CD4-positive, alpha-beta memory T cell (primary cell): ENCODE data around the gene FGGY. TPM values are rescaled to one million over a fixed set of nuclear protein-coding genes. Genes with fewer than 3 reads are reported as not detected.
"Not testable (repeated sequence)": the region's sequence is repeated elsewhere in the genome, so short reads cannot be mapped to it uniquely, and the experiment has no call there.

ENCODE experiments used
- CTCF ChIA-PET: fragments of 350-600 bp; sonication (Branson Sonifier 250); formaldehyde crosslinking; loops from one replicate; lab custom pipeline; 2021; ENCODE audit warnings: inconsistent platforms; ENCODE audit not compliant: partially characterized antibody; lab: Charles Lee
- POLR2A ChIA-PET: fragments of 350-600 bp; sonication (Branson Sonifier 250); formaldehyde crosslinking; loops from one replicate; lab custom pipeline; 2021; ENCODE audit not compliant: partially characterized antibody; lab: Charles Lee
- DNase-seq, 5 donors: peaks; one replicate each; pipeline versions ENCODE4 v3.0.0 to v3.0.0-alpha.2; 2020 to 2022; ENCODE audit warnings: mixed read lengths in 1 of 5
- H3K27ac ChIP-seq: one replicate; pipeline ENCODE4 v1.7.0; 2013; ENCODE audit warnings: low read depth, low read length
- H3K27me3 ChIP-seq: 2 replicates; pipeline ENCODE4 v1.7.0; 2013; ENCODE audit warnings: mild to moderate bottlenecking, low read length, moderate library complexity; ENCODE audit not compliant: insufficient read depth
- H3K36me3 ChIP-seq: 2 replicates; pipeline ENCODE4 v1.7.0; 2013; ENCODE audit warnings: mild to moderate bottlenecking, low read length, moderate library complexity; ENCODE audit not compliant: insufficient read depth
- H3K4me1 ChIP-seq: 2 replicates; pipeline ENCODE4 v1.7.0; 2013; ENCODE audit warnings: mild to moderate bottlenecking, low read length, moderate library complexity; ENCODE audit not compliant: insufficient read depth
- H3K4me3 ChIP-seq, 2 donors: one replicate each; pipeline ENCODE4 v1.7.0; 2013; ENCODE audit warnings: low read length in 2 of 2, mild to moderate bottlenecking in 1 of 2
- H3K9me3 ChIP-seq, 2 donors: one replicate each; pipeline ENCODE4 v1.7.0; 2013; ENCODE audit warnings: low read length in 2 of 2, control low read depth in 1 of 2; ENCODE audit not compliant: control insufficient read depth in 1 of 2
- H3K27ac Mint-ChIP-seq, 7 donors: one replicate each; pipeline ENCODE4 v1.8.0; 2020 to 2021; ENCODE audit warnings: mixed read lengths in 7 of 7, mild to moderate bottlenecking in 6 of 7, inconsistent platforms in 3 of 7, moderate library complexity in 3 of 7
- H3K27me3 Mint-ChIP-seq, 2 donors: one replicate each; pipeline ENCODE4 v1.8.0; 2020 to 2021; ENCODE audit warnings: mixed read lengths in 2 of 2
- H3K36me3 Mint-ChIP-seq, 2 donors: one replicate each; pipeline ENCODE4 v1.8.0; 2020 to 2021; ENCODE audit warnings: mixed read lengths in 2 of 2, inconsistent platforms in 1 of 2, mild to moderate bottlenecking in 1 of 2
- H3K4me1 Mint-ChIP-seq, 4 donors: one replicate each; pipeline ENCODE4 v1.8.0; 2020 to 2021; ENCODE audit warnings: mixed read lengths in 4 of 4, mild to moderate bottlenecking in 1 of 4
- H3K4me3 Mint-ChIP-seq, 8 donors: one replicate each; pipeline ENCODE4 v1.8.0; 2020 to 2021; ENCODE audit warnings: mixed read lengths in 8 of 8, mild to moderate bottlenecking in 7 of 8, moderate library complexity in 6 of 8, inconsistent platforms in 3 of 8
- H3K9me3 Mint-ChIP-seq, 8 donors: one replicate each; pipeline ENCODE4 v1.8.0; 2020 to 2021; ENCODE audit warnings: mixed read lengths in 8 of 8, mild to moderate bottlenecking in 5 of 8, inconsistent platforms in 3 of 8, moderate library complexity in 1 of 8
- intact Hi-C: fragments of 100-400 bp; cut with micrococcal nuclease; formaldehyde crosslinking; loops from one replicate; pipeline ENCODE4 v1.15.1; 2023
- polyA plus RNA-seq, 2 donors: library from polyadenylated mRNA; unstranded; fragments of 300-500 nt; fragmentation: Illumina TruSeq; gene quantifications; one replicate each; pipeline ENCODE4 v1.2.3, GENCODE V29; 2021
- total RNA-seq, 2 experiments: library from RNA; stranded (reverse); gene quantifications; one replicate each; pipeline ENCODE4 v1.2.3, GENCODE V29; 2021

The FGGY gene
- total RNA-seq (1 to 10 TPM; 5.3 to 8.8 TPM), polyA plus RNA-seq (1 to 10 TPM; 1.8 to 2.0 TPM)

GRCh38 chr1:59296358-59297256 is at the start of gene FGGY:
Gene FGGY, plus strand, starts transcription at chr1:59297094. Its CDS starts 24,456 bp downstream, at chr1:59321550.
- Histone ChIP-seq H3K4me3 (peak within 1 kb of the TSS; percentile 62 to 73), H3K27me3 (no peaks in the 10 kb centered on the region), H3K4me1 (peaks cover 18% of the 10 kb centered on the region), H3K27ac (peak within 1 kb of the TSS; percentile 69), H3K36me3 (no peaks in the 10 kb centered on the region), H3K9me3 (no peaks in the 10 kb centered on the region)
- CTCF ChIA-PET = no interaction called here
- peaks cover 0 to 5% of the 10 kb centered on the region in 2 donors for H3K36me3 Mint-ChIP-seq
- H3K27me3 Mint-ChIP-seq = no peaks in the 10 kb centered on the region
- H3K9me3 Mint-ChIP-seq = peaks cover 0 to 2% (median 0%) of the 10 kb centered on the region in 8 donors
- peak; percentile 81 to 90 (median 82) for DNase-seq
- intact Hi-C loops = loop anchor here (1.0 to 10.0 kb wide), 3 partner anchors 482 to 749 kb away; partner anchors contain the start of genes JUN and OMA1
- H3K27ac Mint-ChIP-seq = peak within 1 kb of the TSS; percentile 85 to 96 (median 95)
- H3K4me1 Mint-ChIP-seq = peaks cover 4 to 25% (median 18%) of the 10 kb centered on the region in 4 donors
- POLR2A ChIA-PET = interaction anchor here (0.9 to 3.1 kb wide), 4 partner anchors 21 to 513 kb away, joined by 3 to 32 read pairs (median 4); partner anchors contain the start of gene JUN
- H3K4me3 Mint-ChIP-seq = peak within 1 kb of the TSS; percentile 82 to 94 (median 91)

DNA sequence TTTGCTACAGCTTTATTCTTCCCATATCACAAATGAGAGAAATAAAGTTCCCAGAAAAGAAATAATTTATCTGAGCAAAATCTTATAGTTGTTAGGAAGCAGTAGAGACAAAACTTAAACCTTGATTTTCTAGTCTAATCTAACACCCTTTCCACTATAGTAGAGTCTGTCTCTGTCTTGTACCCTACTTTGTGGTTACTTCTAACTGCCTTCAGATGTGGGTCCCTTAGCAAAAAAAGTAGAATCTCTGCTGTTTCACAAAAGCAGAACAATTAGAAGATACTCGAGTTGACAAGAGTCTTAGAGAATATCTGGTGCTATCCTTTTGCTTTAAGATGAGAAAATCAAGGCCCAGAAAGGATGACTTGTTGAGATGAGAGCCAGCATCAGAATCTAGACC is 48.1 kb upstream of the FGGY start:
- Mint-ChIP-seq H3K4me1 (no peaks in the 10 kb centered on the region), H3K27ac (no peak overlapping the region), H3K9me3 (peaks cover 0 to 24% (median 17%) of the 10 kb centered on the region in 8 donors), H3K36me3 (no peaks in the 10 kb centered on the region), H3K27me3 (peaks cover 3% of the 10 kb centered on the region in 2 donors), H3K4me3 (no peak overlapping the region)
- POLR2A ChIA-PET = no interaction called here
- no peak overlapping the region for H3K4me3 ChIP-seq
- no peak for DNase-seq
- no peak overlapping the region for H3K27ac ChIP-seq
- no peaks in the 10 kb centered on the region for H3K27me3 ChIP-seq
- H3K9me3 ChIP-seq = no peaks in the 10 kb centered on the region
- no peaks in the 10 kb centered on the region for H3K36me3 ChIP-seq
- CTCF ChIA-PET = no interaction called here
- no peaks in the 10 kb centered on the region for H3K4me1 ChIP-seq
- intact Hi-C loops = no loop called here

- Histone ChIP-seq H3K9me3 (no peaks in the 10 kb centered on the region), H3K4me3 (no peak overlapping the region), H3K27me3 (no peaks in the 10 kb centered on the region), H3K36me3 (no peaks in the 10 kb centered on the region), H3K4me1 (no peaks in the 10 kb centered on the region), H3K27ac (no peak overlapping the region)
- H3K27ac Mint-ChIP-seq = no peak overlapping the region
- DNase-seq = no peak
- CTCF ChIA-PET = interaction anchor here (1.0 kb wide), 1 partner anchor 10 kb away, joined by 3 read pairs; no protein-coding TSS in a partner anchor
- no peaks in the 10 kb centered on the region for H3K4me1 Mint-ChIP-seq
- intact Hi-C loops = no loop called here
- H3K27me3 Mint-ChIP-seq = peaks cover 3% of the 10 kb centered on the region in 2 donors
- H3K36me3 Mint-ChIP-seq = no peaks in the 10 kb centered on the region
- POLR2A ChIA-PET = no interaction called here
- H3K4me3 Mint-ChIP-seq = no peak overlapping the region
- H3K9me3 Mint-ChIP-seq = peaks cover 0 to 23% (median 15%) of the 10 kb centered on the region in 8 donors
Measured at GRCh38 chr1:59249396-59250137, 47.3 kb upstream of the FGGY start.

GRCh38 chr1:59251061-59251460 is 45.8 kb upstream of the FGGY start:
- H3K36me3 Mint-ChIP-seq, CTCF ChIA-PET, H3K4me1 Mint-ChIP-seq, H3K36me3 ChIP-seq, H3K9me3 ChIP-seq, H3K27ac Mint-ChIP-seq, H3K27me3 ChIP-seq, H3K4me1 ChIP-seq, POLR2A ChIA-PET, H3K27me3 Mint-ChIP-seq, DNase-seq, H3K4me3 Mint-ChIP-seq, H3K4me3 ChIP-seq, intact Hi-C loops, H3K27ac ChIP-seq: not testable (repeated sequence)
- peaks cover 0 to 19% (median 13%) of the 10 kb centered on the region in 8 donors for H3K9me3 Mint-ChIP-seq

DNA sequence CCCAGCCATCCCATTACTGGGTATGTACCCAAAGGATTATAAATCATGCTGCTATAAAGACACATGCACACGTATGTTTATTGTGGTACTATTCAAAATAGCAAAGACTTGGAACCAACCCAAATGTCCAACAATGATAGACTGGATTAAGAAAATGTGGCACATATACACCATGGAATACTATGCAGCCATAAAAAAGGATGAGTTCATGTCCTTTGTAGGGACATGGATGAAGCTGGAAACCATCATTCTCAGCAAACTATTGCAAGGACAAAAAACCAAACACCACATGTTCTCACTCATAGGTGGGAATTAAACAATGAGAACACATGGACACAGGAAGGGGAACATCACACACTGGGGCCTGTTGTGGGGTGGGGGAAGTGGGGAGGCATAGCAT is 40.5 kb upstream of the FGGY start:
- DNase-seq, H3K4me1 ChIP-seq, H3K27me3 Mint-ChIP-seq, H3K4me3 Mint-ChIP-seq, H3K36me3 Mint-ChIP-seq, H3K27me3 ChIP-seq, intact Hi-C loops, H3K27ac ChIP-seq, H3K9me3 Mint-ChIP-seq, CTCF ChIA-PET, H3K36me3 ChIP-seq, H3K4me3 ChIP-seq, POLR2A ChIA-PET, H3K9me3 ChIP-seq, H3K4me1 Mint-ChIP-seq, H3K27ac Mint-ChIP-seq: not testable (repeated sequence)

- no peak overlapping the region for H3K4me3 ChIP-seq
- CTCF ChIA-PET = interaction anchor here (0.7 to 1.7 kb wide), 2 partner anchors 9 to 440 kb away, joined by 3 to 4 read pairs; no protein-coding TSS in a partner anchor
Measured at GRCh38 chr1:59258412-59259032, 38.4 kb upstream of the FGGY start.

More at GRCh38 chr1:59258412-59259032, 38.4 kb upstream of the FGGY start:
- Mint-ChIP-seq H3K36me3 (no peaks in the 10 kb centered on the region), H3K27me3 (no peaks in the 10 kb centered on the region), H3K27ac (no peak overlapping the region), H3K4me1 (no peaks in the 10 kb centered on the region), H3K9me3 (peaks cover 0 to 3% (median 0%) of the 10 kb centered on the region in 8 donors), H3K4me3 (no peak overlapping the region)
- H3K4me1 ChIP-seq = no peaks in the 10 kb centered on the region
- intact Hi-C loops = no loop called here
- H3K27ac ChIP-seq = no peak overlapping the region
- H3K9me3 ChIP-seq = no peaks in the 10 kb centered on the region
- H3K36me3 ChIP-seq = no peaks in the 10 kb centered on the region
- DNase-seq = no peak
- POLR2A ChIA-PET = no interaction called here
- H3K27me3 ChIP-seq = no peaks in the 10 kb centered on the region
